Stimulated activated CD4-positive, alpha-beta T cell treated with anti-CD3 and anti-CD28 coated beads, TNF-alpha, amount 100 ng/mL, for 1 hour (primary cell): Measurements from ENCODE around the gene VAV2.

Source experiments
- DNase-seq, 3 donors: peaks; one replicate each; pipeline ENCODE4 v3.0.0-alpha.2; 2020; ENCODE audit warnings: low read depth in 3 of 3, low spot score in 1 of 3

Gene VAV2

GRCh38 chr9:133991964-133992779 lies at the start of gene VAV2:
VAV2 (minus strand) TSS chr9:133992324; CDS start chr9:133992278, 46 bp downstream.
- peak in 1 of 3 donors; percentile 16 for DNase-seq

DNA sequence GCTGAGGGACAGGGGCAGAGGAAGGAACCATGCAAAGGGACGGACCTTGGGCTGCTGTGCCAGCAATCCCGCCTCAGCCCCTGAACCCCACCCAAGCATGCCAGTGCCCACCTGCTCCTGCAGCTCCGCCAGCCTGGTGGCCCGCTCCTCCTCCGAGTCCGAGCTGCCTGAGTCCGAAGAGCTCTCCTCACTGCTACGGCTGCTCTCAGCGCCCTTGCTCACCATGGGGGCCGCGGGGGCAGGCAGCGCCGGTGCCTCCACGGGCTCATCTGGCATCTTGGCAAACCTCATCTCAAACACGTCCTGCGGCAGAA lies 49.5 kb upstream of the VAV2 start:
- no peak for DNase-seq

DNA sequence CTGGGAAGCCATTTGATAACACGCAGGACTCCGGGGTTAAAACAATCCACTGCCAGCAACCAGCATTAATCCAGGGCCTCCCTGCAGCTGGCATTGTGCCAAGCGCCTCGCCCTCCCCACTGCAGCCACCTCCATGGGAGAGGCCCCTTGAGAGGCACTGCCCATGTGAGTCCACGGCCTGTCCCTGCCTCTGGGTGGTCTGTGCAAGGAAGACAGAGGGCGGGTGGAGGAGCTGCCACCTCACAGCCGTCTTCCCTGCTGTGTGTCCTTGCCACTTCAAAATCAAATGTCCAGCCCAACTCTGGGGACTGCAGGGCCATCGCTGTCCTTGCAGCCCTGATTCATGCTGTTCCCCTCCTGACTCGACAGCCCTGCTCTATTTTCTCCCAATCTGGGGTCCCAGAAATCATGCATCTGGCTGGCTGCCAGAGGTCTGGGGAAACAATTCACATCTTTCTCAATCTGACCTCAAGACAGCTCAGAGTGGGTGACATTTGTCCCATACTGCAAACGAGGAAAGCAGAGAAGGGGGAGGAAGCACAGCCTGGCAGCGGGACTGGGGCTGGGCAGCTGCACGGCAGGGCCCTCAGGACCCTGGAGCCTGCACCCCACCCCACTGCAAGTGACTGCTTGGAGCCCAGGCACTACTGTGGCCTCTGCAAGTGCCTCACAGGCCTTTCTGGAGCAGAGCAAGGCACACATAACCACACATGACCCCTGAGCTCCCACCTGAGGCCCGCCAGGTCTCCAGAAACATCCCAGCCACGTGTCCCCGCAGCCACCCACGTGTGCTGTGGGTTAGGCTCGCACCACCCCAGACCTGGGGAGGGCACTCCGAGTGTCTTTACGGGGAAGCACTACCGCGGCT lies 48.9 kb upstream of the VAV2 start:
- no peak for DNase-seq

DNA sequence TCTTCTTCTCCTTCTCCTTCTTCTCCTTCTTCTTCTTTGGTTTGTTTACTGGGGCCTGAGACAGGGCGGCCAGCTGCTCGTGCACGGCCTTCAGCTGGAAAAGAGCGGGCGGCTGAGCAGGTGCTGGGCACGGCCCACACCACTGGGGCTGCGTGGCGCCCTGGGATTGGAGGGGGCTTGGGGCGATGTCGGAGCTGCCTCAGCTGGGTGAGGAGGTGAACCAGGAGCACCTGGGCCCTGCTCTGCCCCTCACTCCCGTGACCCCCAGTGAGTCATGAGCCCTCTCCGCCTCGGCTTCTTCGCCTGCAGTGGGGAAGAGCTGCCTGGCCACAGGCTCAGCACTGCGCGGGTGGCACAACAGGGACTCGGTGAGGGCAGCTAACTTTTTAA lies 48.0 kb upstream of the VAV2 start:
- DNase-seq = no peak

DNA sequence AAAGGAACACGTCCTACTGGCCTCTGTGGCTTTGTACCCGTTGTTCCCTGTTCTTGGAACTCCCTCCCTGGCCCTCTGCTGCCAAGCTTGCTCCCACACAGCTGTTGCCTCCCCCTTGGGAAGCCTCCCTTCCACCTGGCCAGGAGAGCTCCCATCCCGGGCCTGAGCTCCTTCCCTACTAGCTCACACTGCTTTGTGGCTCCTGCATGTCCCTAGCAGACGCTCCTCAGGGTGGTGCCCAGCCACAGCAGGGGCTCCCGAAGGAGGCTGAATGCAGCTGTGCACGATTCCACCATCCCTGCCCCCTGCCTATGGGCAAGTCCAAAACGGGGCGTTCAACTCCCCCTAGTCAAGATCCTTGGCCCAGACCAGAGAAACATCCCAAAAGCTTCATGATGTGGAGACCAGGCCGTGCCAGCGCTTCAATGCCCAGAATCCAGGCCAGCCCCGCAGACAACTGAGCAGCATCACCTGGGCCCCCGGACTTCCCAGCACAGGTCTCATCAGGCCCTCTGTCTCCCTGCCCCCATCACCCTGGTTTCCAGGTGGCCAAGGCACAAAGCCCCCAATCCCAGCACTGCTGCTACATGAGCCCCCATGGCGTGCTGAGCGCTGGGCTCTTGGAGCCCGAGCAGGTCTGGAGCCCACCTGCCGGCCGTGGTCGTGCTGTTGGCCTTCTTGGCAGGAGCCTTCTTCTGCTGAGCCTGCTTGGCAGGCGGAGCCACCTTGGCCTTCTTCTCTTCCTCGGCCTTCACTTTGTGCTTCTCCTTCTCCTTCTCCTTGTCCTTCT lies 47.5 kb upstream of the VAV2 start:
- DNase-seq = no peak

DNA sequence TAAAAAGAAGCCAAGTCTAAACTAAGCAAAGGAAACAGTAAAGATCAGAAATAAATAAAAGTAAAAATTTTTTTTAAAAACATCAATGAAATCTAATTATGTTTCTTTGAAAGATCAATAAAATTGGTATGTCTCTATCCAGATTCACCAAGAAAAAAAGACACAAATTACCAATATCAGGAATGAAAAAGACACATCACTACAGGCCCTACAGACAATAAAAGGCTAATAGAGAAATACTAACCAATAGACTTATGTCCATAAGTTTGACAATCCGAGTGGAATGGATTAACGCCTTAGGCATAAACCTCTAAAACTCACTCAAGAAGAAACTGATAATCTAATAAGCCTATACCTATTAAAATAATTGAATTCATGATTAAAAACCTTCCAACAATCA lies 45.5 kb upstream of the VAV2 start:
- DNase-seq = no peak

DNA sequence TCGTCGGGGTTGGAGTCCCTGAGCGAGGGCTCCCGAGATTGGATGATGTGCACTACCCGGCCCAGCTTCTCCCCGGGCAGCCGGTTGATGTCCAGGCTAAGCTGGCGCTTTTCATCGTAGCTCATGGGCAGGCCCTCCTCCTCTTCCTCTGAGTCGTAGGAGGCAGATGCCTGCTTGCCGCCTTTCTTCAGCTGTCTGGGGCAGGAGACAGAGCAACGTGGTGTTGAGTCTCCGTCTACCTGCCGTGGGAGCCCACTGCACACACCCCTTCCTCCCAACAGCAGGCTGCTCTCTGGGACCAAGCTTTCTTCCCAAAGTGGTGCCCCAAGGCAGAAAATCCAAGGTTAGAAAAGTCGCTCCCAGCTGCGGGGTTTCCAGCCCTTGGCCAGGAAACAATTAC lies 44.0 kb upstream of the VAV2 start:
- DNase-seq = no peak

DNA sequence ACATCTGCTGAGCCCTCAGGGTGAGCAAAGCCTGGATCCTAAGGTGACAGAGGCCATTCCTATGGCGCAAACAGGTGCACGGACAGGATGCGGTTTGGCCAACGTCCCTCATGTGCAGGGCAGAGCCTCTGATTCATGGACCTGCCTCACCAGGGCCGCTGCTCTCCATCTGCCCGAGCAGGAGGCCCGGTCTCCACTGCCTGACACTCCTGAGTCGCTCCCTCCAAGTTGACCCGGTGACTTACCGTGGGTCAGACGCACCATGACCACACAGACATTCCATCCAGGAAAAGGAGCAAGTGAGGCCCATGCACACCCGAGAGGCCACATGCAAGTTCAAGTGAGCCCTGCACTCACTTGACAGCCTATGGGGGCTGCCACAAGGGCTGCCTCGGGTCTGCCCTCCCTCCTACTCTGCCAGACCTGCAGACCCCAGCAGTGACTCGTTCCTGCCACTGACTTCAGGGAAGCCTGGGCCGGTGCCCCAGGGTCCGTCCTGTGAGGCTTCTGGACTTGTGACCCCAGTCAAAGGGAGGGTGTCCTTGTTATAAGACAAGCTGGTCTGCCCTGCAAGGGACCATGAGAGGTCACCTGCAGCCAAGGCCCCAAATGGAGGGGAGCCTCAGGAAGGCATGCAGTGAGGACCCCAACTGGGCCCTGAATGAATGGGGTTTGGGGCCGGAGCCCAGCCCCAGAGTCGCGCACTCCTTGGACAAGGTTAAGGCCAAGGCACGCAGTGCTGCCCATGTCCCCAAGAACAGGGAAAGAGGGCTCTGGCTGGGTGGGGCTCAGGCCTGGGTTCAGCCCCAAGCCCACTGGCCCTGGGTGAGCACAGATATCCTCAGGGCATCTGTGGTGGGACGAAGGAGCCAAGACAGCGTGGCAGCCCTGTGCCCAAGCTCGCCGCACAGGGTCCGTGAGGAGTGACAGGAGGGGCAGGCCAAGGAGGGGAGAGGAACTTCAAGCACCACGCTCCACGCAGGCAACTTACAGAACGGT lies 43.2 kb upstream of the VAV2 start:
- DNase-seq = no peak

DNA sequence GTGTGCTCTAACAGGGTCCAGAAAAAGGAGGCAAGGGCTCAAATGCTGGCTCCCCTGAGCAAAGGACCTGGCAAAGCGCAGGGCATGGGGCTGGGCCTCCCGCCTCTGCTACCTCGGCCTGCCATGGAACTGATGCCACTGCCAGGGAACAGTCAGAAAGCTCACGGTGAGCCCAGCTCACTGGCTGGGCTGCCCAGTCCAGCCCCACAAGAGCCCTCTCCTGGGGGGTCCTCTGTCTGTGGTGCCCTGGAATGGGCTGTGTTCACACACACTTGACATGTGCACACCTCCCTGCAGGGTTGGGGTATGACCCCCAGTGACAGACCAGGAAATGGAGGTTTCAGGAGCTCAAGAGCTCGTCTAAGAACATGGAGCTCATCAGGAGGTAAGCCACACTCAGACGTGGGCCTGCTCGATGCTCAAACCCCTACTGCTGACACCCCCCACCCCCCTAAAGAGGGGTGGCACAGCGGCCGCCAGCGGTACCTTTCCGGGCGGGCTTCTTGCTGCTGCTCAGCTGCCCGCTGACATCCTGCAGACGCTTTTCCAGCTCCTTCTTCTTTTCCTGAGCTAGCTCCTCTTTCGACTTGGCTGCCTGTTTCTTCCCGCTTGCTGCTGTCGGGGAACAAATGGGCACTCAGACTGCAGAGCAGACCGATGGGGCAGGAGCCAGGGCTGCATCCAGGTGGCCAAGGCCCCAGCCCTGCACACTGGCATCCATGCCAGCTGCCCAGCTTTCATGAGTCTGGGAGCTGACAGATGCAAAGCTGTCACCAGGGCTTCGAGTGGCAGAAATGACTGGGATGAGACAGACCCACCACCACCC lies 42.3 kb upstream of the VAV2 start:
- DNase-seq = no peak

- DNase-seq = no peak
Observed at GRCh38 chr9:134033516-134034214, 41.5 kb upstream of the VAV2 start.

GRCh38 chr9:134032456-134033222 lies 40.5 kb upstream of the VAV2 start:
- DNase-seq = no peak

- no peak for DNase-seq
Observed at GRCh38 chr9:134031783-134032182, 39.7 kb upstream of the VAV2 start.

DNA sequence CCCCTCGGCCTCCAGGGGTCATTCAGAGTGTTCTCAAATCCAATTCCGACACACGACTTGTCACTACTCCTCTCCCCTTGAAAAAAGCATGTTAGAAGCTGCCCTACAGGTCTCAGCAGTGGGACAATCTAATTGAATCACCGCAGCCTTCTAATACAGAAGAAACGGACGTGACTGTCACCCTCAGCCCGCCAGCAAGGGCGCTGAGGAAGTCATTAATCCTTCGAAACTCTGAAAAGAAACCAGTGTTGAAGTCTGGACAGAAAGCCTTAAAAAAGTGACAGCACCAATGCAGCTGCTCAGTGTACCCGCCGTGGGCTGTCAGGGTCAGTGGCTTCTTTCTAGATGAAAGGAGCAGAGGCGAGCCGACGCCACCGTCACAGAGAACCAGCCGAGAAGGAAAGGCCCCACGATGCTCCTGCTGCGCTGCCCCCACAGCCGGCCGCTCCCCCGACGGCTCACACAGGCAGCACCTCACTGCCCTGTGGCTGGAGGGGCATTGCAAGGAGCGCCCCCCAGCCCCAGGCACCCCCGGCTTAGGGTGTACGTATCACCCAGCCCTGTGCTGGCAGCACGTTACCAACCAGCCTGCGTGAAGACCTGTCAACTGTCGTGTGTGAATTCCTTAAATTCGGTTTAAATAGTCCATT lies 38.8 kb upstream of the VAV2 start:
- no peak for DNase-seq

DNA sequence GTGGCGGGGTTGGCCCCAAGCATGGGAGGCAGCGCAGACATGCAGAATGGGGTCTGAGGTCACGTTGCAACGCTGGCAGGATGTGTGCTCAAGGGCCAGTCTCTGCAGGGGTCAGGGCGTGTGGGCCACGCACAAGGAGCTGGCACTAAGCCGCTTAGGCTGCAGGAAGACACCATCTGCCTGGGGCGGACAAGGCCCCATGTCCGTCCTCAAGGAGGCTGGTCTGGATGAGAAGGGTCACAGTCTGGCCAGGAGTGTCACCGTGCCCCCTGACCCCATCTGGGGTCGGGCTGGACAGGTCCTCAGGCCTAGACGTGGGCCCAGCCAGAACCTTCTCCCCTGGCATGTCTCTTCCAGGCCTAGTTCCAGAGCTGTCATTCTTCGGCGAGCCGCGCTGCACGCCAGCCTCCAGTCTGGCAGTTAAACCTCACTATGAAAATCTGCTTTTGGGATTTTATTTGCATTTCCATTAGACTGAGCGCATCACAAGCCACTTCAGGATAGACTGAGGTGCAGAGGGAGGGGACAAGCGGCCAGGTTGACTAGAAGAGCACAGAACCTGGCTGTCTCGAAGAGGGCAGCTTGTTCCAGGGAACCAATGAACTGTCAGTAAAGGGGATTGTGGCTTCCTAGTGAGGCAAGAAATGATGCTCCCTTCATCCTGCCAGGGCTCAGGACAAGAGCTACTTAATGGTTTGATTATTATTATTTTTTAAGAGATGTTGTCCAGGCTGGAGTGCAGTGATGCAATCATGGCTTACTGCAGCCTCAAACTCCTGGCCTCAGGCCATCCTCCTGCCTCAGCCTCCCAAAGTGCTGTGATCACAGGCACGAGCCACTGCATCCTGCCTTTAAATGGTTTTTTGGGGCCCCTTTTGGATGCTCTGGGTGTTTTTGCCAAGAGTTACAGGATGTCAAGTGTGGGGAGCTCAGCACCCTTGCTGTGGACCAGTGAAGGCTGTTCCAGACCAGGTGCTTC lies 37.4 kb upstream of the VAV2 start:
- DNase-seq = no peak

DNA sequence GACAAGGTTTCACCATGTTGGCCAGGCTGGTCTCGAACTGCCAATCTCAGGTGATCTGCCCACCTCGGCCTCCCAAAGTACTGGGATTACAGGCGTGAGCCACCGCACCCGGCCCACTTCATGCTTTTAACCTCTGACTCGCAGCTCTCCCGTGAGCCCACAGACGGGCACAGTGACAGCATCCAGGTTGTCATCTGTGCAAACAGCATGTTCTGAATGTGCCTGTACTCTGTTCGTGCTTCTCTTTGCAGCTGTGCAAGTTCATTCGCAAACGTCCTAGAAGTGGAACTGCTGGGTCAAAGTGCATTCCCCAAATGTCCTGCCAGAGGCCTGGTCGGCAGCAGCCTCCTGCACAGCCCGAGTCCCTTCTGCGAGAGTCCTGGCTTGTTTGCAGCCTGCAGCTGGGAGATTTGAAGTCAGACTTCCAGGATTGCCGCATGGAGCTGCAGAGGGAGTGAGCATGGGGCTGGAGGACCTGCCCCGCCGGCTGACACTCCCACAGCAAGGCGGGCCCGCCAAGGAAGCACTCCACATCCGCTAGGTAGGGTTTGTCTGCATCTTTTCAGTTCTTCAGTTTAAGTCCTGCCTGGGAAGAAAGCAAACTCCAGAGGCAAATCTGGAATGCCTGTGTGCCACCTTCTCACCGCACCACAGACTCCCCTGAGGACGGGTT lies 36.6 kb upstream of the VAV2 start:
- no peak for DNase-seq

DNA sequence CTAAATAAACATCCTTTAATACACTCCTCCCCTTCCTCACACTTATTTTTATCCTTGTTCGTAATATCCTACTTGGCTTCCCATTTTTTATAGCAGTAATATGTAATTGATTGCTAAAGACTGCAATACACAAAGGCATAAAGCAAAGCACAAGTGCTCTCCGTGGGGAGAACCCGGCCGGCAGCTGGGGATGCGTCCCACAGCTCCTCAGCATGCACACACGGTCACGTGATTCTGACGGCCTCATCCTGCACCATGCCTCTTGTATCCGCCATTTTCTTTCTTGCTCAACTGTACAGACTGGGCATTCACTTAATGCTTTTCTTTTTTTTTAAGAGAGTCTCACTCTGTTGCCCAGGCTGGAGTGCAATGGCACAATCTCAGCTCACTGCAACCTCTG lies 36.0 kb upstream of the VAV2 start:
- DNase-seq = no peak
